Gastrocnemius medialis (tissue), 4 donors: ENCODE results near the gene IRF2.

Source experiments
- POLR2A ChIP-seq, 2 donors: fragments of 450-650 bp; IDR thresholded peaks; one replicate each; pipeline ENCODE4 v1.6.1; 2017; ENCODE audit warnings: antibody characterized with exemption in 2 of 2, mild to moderate bottlenecking in 2 of 2, moderate library complexity in 2 of 2
- TF ChIP-seq, protein P1 (sequence below), 5 experiments: fragments of 450-650 bp in 3 of 5; fragments of 200-600 bp in 2 of 5; sonication (generic) in 2 of 5; IDR thresholded peaks in 4 of 5; conservative IDR thresholded peaks in 1 of 5; 1 replicate in 4 of 5; 2 replicates in 1 of 5; pipeline ENCODE4 v1.5.1; 2016 to 2019; ENCODE audit warnings: antibody characterized with exemption in 5 of 5, mild to moderate bottlenecking in 3 of 5, moderate library complexity in 3 of 5

DNA sequence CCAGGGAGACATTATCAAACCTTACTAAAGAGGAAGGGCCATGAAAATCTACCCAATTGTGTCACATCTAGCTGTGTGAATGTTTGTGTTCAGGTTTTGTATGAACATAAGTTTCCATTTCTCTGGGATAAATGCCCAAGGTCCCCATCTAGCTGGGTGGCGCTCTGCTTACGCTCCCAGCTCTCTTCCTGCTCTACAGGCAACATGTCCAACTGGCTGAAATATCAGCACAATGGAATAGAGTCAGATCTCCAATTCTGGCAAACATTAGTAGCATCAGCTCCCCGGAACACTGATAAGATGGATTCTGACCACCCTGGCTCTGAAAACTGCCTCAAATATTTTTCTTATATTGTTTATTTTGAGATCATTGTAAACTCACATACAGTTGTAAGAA lies 74.8 kb downstream of the IRF2 start:
- TF ChIP-seq, protein P1, sequence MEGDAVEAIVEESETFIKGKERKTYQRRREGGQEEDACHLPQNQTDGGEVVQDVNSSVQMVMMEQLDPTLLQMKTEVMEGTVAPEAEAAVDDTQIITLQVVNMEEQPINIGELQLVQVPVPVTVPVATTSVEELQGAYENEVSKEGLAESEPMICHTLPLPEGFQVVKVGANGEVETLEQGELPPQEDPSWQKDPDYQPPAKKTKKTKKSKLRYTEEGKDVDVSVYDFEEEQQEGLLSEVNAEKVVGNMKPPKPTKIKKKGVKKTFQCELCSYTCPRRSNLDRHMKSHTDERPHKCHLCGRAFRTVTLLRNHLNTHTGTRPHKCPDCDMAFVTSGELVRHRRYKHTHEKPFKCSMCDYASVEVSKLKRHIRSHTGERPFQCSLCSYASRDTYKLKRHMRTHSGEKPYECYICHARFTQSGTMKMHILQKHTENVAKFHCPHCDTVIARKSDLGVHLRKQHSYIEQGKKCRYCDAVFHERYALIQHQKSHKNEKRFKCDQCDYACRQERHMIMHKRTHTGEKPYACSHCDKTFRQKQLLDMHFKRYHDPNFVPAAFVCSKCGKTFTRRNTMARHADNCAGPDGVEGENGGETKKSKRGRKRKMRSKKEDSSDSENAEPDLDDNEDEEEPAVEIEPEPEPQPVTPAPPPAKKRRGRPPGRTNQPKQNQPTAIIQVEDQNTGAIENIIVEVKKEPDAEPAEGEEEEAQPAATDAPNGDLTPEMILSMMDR (IDR thresholded peaks at IDR 0.05 in 4 of 5, conservative IDR thresholded peaks at IDR 0.05 in 1 of 5), result no peak
- no peak for TF ChIP-seq POLR2A (IDR thresholded peaks at IDR 0.05)
